ENCODE data around the gene CDON.

CDON gene

DNA sequence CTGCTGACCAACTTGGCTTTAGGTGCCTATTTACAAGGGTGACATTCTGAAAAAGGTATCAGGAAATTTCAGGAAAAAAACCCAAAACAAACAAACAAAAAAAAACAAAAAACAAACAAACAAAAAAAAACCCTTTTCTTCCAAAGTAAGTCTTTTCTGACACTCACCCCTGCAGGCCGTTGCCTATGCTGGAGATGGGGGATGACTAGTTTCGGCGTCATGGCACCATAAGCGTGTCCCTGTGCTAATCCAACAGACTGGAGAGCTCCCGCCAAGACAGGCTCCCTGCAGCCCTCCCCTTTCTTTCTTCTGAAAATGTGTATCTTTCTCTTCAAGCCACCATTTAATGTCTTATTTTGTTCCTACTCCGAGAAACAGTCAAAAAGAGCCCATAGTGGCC is 103.2 kb downstream of the CDON start:
- H3K4me3 ChIP-seq (ENCODE audit: insufficient read depth, low read length, poor library complexity, severe bottlenecking) = no peak overlapping the region
- H3K9me3 ChIP-seq (ENCODE audit: insufficient read depth, low read length) = no peaks in the 10 kb centered on the region
- H2AFZ ChIP-seq (ENCODE audit: low read depth, low read length, severe bottlenecking) = no peak overlapping the region
- H3K27me3 ChIP-seq (ENCODE audit: low read length) = no peaks in the 10 kb centered on the region
- H3K27ac ChIP-seq (ENCODE audit: low read depth, low read length) = no peak overlapping the region
- TF ChIP-seq EZH2phosphoT487 (conservative IDR thresholded peaks at IDR 0.05; ENCODE audit: low read length) = no peak
- TF ChIP-seq, protein P1, sequence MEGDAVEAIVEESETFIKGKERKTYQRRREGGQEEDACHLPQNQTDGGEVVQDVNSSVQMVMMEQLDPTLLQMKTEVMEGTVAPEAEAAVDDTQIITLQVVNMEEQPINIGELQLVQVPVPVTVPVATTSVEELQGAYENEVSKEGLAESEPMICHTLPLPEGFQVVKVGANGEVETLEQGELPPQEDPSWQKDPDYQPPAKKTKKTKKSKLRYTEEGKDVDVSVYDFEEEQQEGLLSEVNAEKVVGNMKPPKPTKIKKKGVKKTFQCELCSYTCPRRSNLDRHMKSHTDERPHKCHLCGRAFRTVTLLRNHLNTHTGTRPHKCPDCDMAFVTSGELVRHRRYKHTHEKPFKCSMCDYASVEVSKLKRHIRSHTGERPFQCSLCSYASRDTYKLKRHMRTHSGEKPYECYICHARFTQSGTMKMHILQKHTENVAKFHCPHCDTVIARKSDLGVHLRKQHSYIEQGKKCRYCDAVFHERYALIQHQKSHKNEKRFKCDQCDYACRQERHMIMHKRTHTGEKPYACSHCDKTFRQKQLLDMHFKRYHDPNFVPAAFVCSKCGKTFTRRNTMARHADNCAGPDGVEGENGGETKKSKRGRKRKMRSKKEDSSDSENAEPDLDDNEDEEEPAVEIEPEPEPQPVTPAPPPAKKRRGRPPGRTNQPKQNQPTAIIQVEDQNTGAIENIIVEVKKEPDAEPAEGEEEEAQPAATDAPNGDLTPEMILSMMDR (IDR thresholded peaks at IDR 0.05; ENCODE audit: insufficient read depth, low read length, poor library complexity, severe bottlenecking) = no peak
- H3K9ac ChIP-seq (ENCODE audit: low read length) = no peak overlapping the region
- H3F3A ChIP-seq (ENCODE audit: insufficient read depth) = no peaks in the 10 kb centered on the region
- no peaks in the 10 kb centered on the region for H3K9me2 ChIP-seq (replicated peaks; ENCODE audit: insufficient read depth, low read length)
- no peaks in the 10 kb centered on the region for H3K36me3 ChIP-seq (ENCODE audit: low read length)
- no peaks in the 10 kb centered on the region for H3K79me2 ChIP-seq (ENCODE audit: insufficient read depth, low read length)
- no peak overlapping the region for H3K4me2 ChIP-seq (ENCODE audit: low read depth, low read length, poor library complexity, severe bottlenecking)
- H4K20me1 ChIP-seq (ENCODE audit: low read depth, low read length) = no peaks in the 10 kb centered on the region

GRCh38 chr11:125958872-125959400 is 103.7 kb downstream of the CDON start:
- Histone ChIP-seq H3K9me2 (replicated peaks; ENCODE audit: insufficient read depth, low read length) (no peaks in the 10 kb centered on the region), H3K27me3 (ENCODE audit: low read length) (no peaks in the 10 kb centered on the region), H3K79me2 (ENCODE audit: insufficient read depth, low read length) (no peaks in the 10 kb centered on the region), H3F3A (ENCODE audit: insufficient read depth) (no peaks in the 10 kb centered on the region), H3K4me3 (ENCODE audit: insufficient read depth, low read length, poor library complexity, severe bottlenecking) (no peak overlapping the region), H3K4me2 (ENCODE audit: low read depth, low read length, poor library complexity, severe bottlenecking) (no peak overlapping the region), H3K9me3 (ENCODE audit: insufficient read depth, low read length) (no peaks in the 10 kb centered on the region), H3K27ac (ENCODE audit: low read depth, low read length) (no peak overlapping the region), H2AFZ (ENCODE audit: low read depth, low read length, severe bottlenecking) (no peak overlapping the region), H3K9ac (ENCODE audit: low read length) (no peak overlapping the region), H4K20me1 (ENCODE audit: low read depth, low read length) (no peaks in the 10 kb centered on the region), H3K36me3 (ENCODE audit: low read length) (no peaks in the 10 kb centered on the region)
- TF ChIP-seq EZH2phosphoT487 (conservative IDR thresholded peaks at IDR 0.05; ENCODE audit: low read length) = no peak
- TF ChIP-seq, protein P1 (IDR thresholded peaks at IDR 0.05; ENCODE audit: insufficient read depth, low read length, poor library complexity, severe bottlenecking) = no peak

- H3K79me2 ChIP-seq (ENCODE audit: insufficient read depth, low read length) = no peaks in the 10 kb centered on the region
Observed at GRCh38 chr11:125957618-125958332, 104.9 kb downstream of the CDON start.

More at GRCh38 chr11:125957618-125958332, 104.9 kb downstream of the CDON start:
- Histone ChIP-seq H3K4me2 (ENCODE audit: low read depth, low read length, poor library complexity, severe bottlenecking) (no peak overlapping the region), H2AFZ (ENCODE audit: low read depth, low read length, severe bottlenecking) (no peak overlapping the region), H3K36me3 (ENCODE audit: low read length) (no peaks in the 10 kb centered on the region), H3K27ac (ENCODE audit: low read depth, low read length) (no peak overlapping the region), H3K9me3 (ENCODE audit: insufficient read depth, low read length) (no peaks in the 10 kb centered on the region), H3K4me3 (ENCODE audit: insufficient read depth, low read length, poor library complexity, severe bottlenecking) (no peak overlapping the region), H3K9me2 (replicated peaks; ENCODE audit: insufficient read depth, low read length) (no peaks in the 10 kb centered on the region), H3K27me3 (ENCODE audit: low read length) (no peaks in the 10 kb centered on the region), H3F3A (ENCODE audit: insufficient read depth) (no peaks in the 10 kb centered on the region), H4K20me1 (ENCODE audit: low read depth, low read length) (no peaks in the 10 kb centered on the region), H3K9ac (ENCODE audit: low read length) (no peak overlapping the region)
- TF ChIP-seq, protein P1 (IDR thresholded peaks at IDR 0.05; ENCODE audit: insufficient read depth, low read length, poor library complexity, severe bottlenecking) = no peak
- TF ChIP-seq EZH2phosphoT487 (conservative IDR thresholded peaks at IDR 0.05; ENCODE audit: low read length) = no peak

Measured in SU-DHL-6 (cell line).